HuH-7.5 (cell line): ENCODE data around the gene KRTAP3-1.
"Not testable (repeated sequence)": the region's sequence is repeated elsewhere in the genome, so short reads cannot be mapped to it uniquely, and the experiment has no call there.

Experiments used
- DNase-seq: peaks from one replicate; pipeline ENCODE4 v3.0.0; 2011; ENCODE audit warnings: low spot score

KRTAP3-1 gene

GRCh38 chr17:41015454-41015853 is 6.5 kb upstream of the KRTAP3-1 start:
- no peak for DNase-seq

- no peak for DNase-seq
These were observed 4.7 kb upstream of the KRTAP3-1 start for GRCh38 chr17:41013606-41014005.

- DNase-seq: no peak
These were observed 4.3 kb upstream of the KRTAP3-1 start for GRCh38 chr17:41013181-41013580.

- no peak for DNase-seq
These were observed 3.6 kb upstream of the KRTAP3-1 start for GRCh38 chr17:41012326-41013120.

GRCh38 chr17:41010441-41010840 is 1.5 kb upstream of the KRTAP3-1 start:
- DNase-seq: no peak

GRCh38 chr17:41009936-41010335 is 1.0 kb upstream of the KRTAP3-1 start:
- no peak for DNase-seq

- peak; percentile 8 for DNase-seq
These were observed 403 bp upstream of the KRTAP3-1 start for GRCh38 chr17:41009301-41009760.

- no peak for DNase-seq
These were observed 4.5 kb downstream of the KRTAP3-1 start for GRCh38 chr17:41004397-41004796.

GRCh38 chr17:41003926-41004325 is 5.0 kb downstream of the KRTAP3-1 start:
- DNase-seq: no peak

- DNase-seq: no peak
These were observed 6.1 kb downstream of the KRTAP3-1 start for GRCh38 chr17:41002814-41003213.

GRCh38 chr17:41001795-41002194 is 7.1 kb downstream of the KRTAP3-1 start:
- DNase-seq: no peak

- DNase-seq: not testable (repeated sequence)
These were observed 9.4 kb downstream of the KRTAP3-1 start, which contains the start of gene KRTAP3-2 for GRCh38 chr17:40999563-40999962. Gene KRTAP3-2 (minus strand): TSS chr17:40999906. CDS start chr17:40999853, 53 bp downstream.

GRCh38 chr17:40997361-40997760 is 11.6 kb downstream of the KRTAP3-1 start:
- DNase-seq: no peak

GRCh38 chr17:40996829-40997228 is 12.1 kb downstream of the KRTAP3-1 start:
- DNase-seq: no peak

GRCh38 chr17:40995116-40995515 is 13.8 kb downstream of the KRTAP3-1 start:
- DNase-seq: no peak

- no peak for DNase-seq
These were observed 15.1 kb downstream of the KRTAP3-1 start, which contains the start of gene KRTAP3-3 for GRCh38 chr17:40993839-40994238. Gene KRTAP3-3 (minus strand): TSS chr17:40994164. CDS start chr17:40994097, 67 bp downstream.

- no peak for DNase-seq
These were observed 15.8 kb downstream of the KRTAP3-1 start for GRCh38 chr17:40993084-40993483.

- no peak for DNase-seq
These were observed 16.3 kb downstream of the KRTAP3-1 start for GRCh38 chr17:40992666-40993065.

GRCh38 chr17:40986920-40987319 is 22.0 kb downstream of the KRTAP3-1 start:
- no peak for DNase-seq

- DNase-seq: no peak
These were observed 24.7 kb downstream of the KRTAP3-1 start, which contains the start of gene KRT40 for GRCh38 chr17:40984226-40984625. Gene KRT40 (minus strand): TSS chr17:40984326. CDS start chr17:40984273, 53 bp downstream.

- no peak for DNase-seq
These were observed 27.8 kb downstream of the KRTAP3-1 start for GRCh38 chr17:40981115-40981514.

- no peak for DNase-seq
These were observed 28.3 kb downstream of the KRTAP3-1 start for GRCh38 chr17:40980596-40980995.

GRCh38 chr17:40980117-40980516 is 28.8 kb downstream of the KRTAP3-1 start:
- DNase-seq: no peak
